Measurements from ENCODE around the gene NACAD. TPM values are rescaled to one million over a fixed set of nuclear protein-coding genes. Genes with fewer than 3 reads are reported as not detected.
"Not testable (repeated sequence)": the region's sequence is repeated elsewhere in the genome, so short reads cannot be mapped to it uniquely, and the experiment has no call there.

Gene NACAD
- total RNA-seq, 1 experiment from 2014 or later: not detected

- no peak overlapping the region for H2AFZ ChIP-seq (ENCODE audit: low read length)
- no peak overlapping the region for H3K4me3 ChIP-seq (ENCODE audit: low read length)
- H3K4me2 ChIP-seq (ENCODE audit: low read depth, low read length, poor library complexity, severe bottlenecking): no peak overlapping the region
- H3K27ac ChIP-seq (ENCODE audit: low read length): no peak overlapping the region
- H4K20me1 ChIP-seq (ENCODE audit: insufficient read depth, low read depth, low read length): peaks cover 14% of the 10 kb centered on the region; the same call in 1 of the 2 replicates
- peaks cover 78% of the 10 kb centered on the region for H3K79me2 ChIP-seq (ENCODE audit: low read length)
- H3K9ac ChIP-seq (ENCODE audit: low read length): no peak overlapping the region
- no peaks in the 10 kb centered on the region for H3K4me1 ChIP-seq (ENCODE audit: low read length)
- H3K36me3 ChIP-seq (ENCODE audit: insufficient read depth, low read length): peaks cover 21% of the 10 kb centered on the region; the same call in 1 of the 2 replicates
- no peaks in the 10 kb centered on the region for H3K9me3 ChIP-seq (ENCODE audit: low read length)
- no peak for DNase-seq
- H3K27me3 ChIP-seq (ENCODE audit: low read length): no peaks in the 10 kb centered on the region
- H3K9me2 ChIP-seq (replicated peaks; ENCODE audit: insufficient read depth, low read length): no peaks in the 10 kb centered on the region
Observed at GRCh38 chr7:45036317-45036716, 52.5 kb downstream of the NACAD start.

- H2AFZ ChIP-seq (ENCODE audit: low read length): no peak overlapping the region
- no peak overlapping the region for H3K4me3 ChIP-seq (ENCODE audit: low read length)
- H4K20me1 ChIP-seq (ENCODE audit: insufficient read depth, low read depth, low read length): peaks cover 14% of the 10 kb centered on the region; the same call in 1 of the 2 replicates
- H3K9me3 ChIP-seq (ENCODE audit: low read length): no peaks in the 10 kb centered on the region
- H3K36me3 ChIP-seq (ENCODE audit: insufficient read depth, low read length): peaks cover 19% of the 10 kb centered on the region; the same call in 1 of the 2 replicates
- H3K79me2 ChIP-seq (ENCODE audit: low read length): peaks cover 77% of the 10 kb centered on the region
- no peaks in the 10 kb centered on the region for H3K27me3 ChIP-seq (ENCODE audit: low read length)
- H3K4me2 ChIP-seq (ENCODE audit: low read depth, low read length, poor library complexity, severe bottlenecking): no peak overlapping the region
- DNase-seq: no peak
- H3K9ac ChIP-seq (ENCODE audit: low read length): no peak overlapping the region
- H3K27ac ChIP-seq (ENCODE audit: low read length): no peak overlapping the region
- no peaks in the 10 kb centered on the region for H3K4me1 ChIP-seq (ENCODE audit: low read length)
- H3K9me2 ChIP-seq (replicated peaks; ENCODE audit: insufficient read depth, low read length): no peaks in the 10 kb centered on the region
Observed at GRCh38 chr7:45035893-45036292, 52.9 kb downstream of the NACAD start.

- Histone ChIP-seq H3K9me2 (replicated peaks; ENCODE audit: insufficient read depth, low read length) (no peaks in the 10 kb centered on the region), H3K9ac (ENCODE audit: low read length) (no peak overlapping the region), H3K4me1 (ENCODE audit: low read length) (no peaks in the 10 kb centered on the region), H3K36me3 (ENCODE audit: insufficient read depth, low read length) (peaks cover 19% of the 10 kb centered on the region; the same call in 1 of the 2 replicates), H3K79me2 (ENCODE audit: low read length) (peaks cover 82% of the 10 kb centered on the region), H3K9me3 (ENCODE audit: low read length) (no peaks in the 10 kb centered on the region), H3K4me2 (ENCODE audit: low read depth, low read length, poor library complexity, severe bottlenecking) (no peak overlapping the region), H3K4me3 (ENCODE audit: low read length) (no peak overlapping the region), H2AFZ (ENCODE audit: low read length) (no peak overlapping the region), H3K27me3 (ENCODE audit: low read length) (no peaks in the 10 kb centered on the region), H3K27ac (ENCODE audit: low read length) (no peak overlapping the region), H4K20me1 (ENCODE audit: insufficient read depth, low read depth, low read length) (peaks cover 14% of the 10 kb centered on the region; the same call in 1 of the 2 replicates)
- DNase-seq: no peak
Observed at GRCh38 chr7:45035371-45035770, 53.4 kb downstream of the NACAD start.

- not testable (repeated sequence) for H2AFZ ChIP-seq (ENCODE audit: low read length); H3K4me1 ChIP-seq (ENCODE audit: low read length); H3K9me2 ChIP-seq (replicated peaks; ENCODE audit: insufficient read depth, low read length); H3K4me3 ChIP-seq (ENCODE audit: low read length); H3K27ac ChIP-seq (ENCODE audit: low read length); DNase-seq; H3K4me2 ChIP-seq (ENCODE audit: low read depth, low read length, poor library complexity, severe bottlenecking); H3K9me3 ChIP-seq (ENCODE audit: low read length); H3K27me3 ChIP-seq (ENCODE audit: low read length); H3K9ac ChIP-seq (ENCODE audit: low read length)
- peaks cover 88% of the 10 kb centered on the region for H3K79me2 ChIP-seq (ENCODE audit: low read length)
- H4K20me1 ChIP-seq (ENCODE audit: insufficient read depth, low read depth, low read length): peaks cover 14% of the 10 kb centered on the region; the same call in 1 of the 2 replicates
- H3K36me3 ChIP-seq (ENCODE audit: insufficient read depth, low read length): peaks cover 26% of the 10 kb centered on the region; the same call in 1 of the 2 replicates
Observed at GRCh38 chr7:45034710-45035109, 54.1 kb downstream of the NACAD start.

- Histone ChIP-seq H3K36me3 (ENCODE audit: insufficient read depth, low read length) (peaks cover 27% of the 10 kb centered on the region), H3K27ac (ENCODE audit: low read length) (no peak overlapping the region), H4K20me1 (ENCODE audit: insufficient read depth, low read depth, low read length) (peaks cover 14% of the 10 kb centered on the region; the same call in 1 of the 2 replicates)
Observed at GRCh38 chr7:45033931-45034290, 54.9 kb downstream of the NACAD start.

GRCh38 chr7:45033261-45033930, 55.4 kb downstream of the NACAD start:
- Histone ChIP-seq H3K4me1 (ENCODE audit: low read length) (no peaks in the 10 kb centered on the region), H3K79me2 (ENCODE audit: low read length) (peaks cover 90% of the 10 kb centered on the region), H3K9me3 (ENCODE audit: low read length) (no peaks in the 10 kb centered on the region), H3K27ac (ENCODE audit: low read length) (no peak overlapping the region), H3K4me3 (ENCODE audit: low read length) (no peak overlapping the region), H3K4me2 (ENCODE audit: low read depth, low read length, poor library complexity, severe bottlenecking) (no peak overlapping the region), H3K9ac (ENCODE audit: low read length) (no peak overlapping the region), H2AFZ (ENCODE audit: low read length) (no peak overlapping the region), H3K27me3 (ENCODE audit: low read length) (no peaks in the 10 kb centered on the region), H3K9me2 (replicated peaks; ENCODE audit: insufficient read depth, low read length) (no peaks in the 10 kb centered on the region), H4K20me1 (ENCODE audit: insufficient read depth, low read depth, low read length) (peaks cover 13% of the 10 kb centered on the region; the same call in 1 of the 2 replicates), H3K36me3 (ENCODE audit: insufficient read depth, low read length) (peaks cover 27% of the 10 kb centered on the region)
- DNase-seq: no peak

More at GRCh38 chr7:45033931-45034290, 54.9 kb downstream of the NACAD start:
- Histone ChIP-seq H3K27me3 (ENCODE audit: low read length) (no peaks in the 10 kb centered on the region), H3K79me2 (ENCODE audit: low read length) (peaks cover 90% of the 10 kb centered on the region), H3K4me3 (ENCODE audit: low read length) (no peak overlapping the region), H3K9me3 (ENCODE audit: low read length) (no peaks in the 10 kb centered on the region), H3K9me2 (replicated peaks; ENCODE audit: insufficient read depth, low read length) (no peaks in the 10 kb centered on the region), H2AFZ (ENCODE audit: low read length) (no peak overlapping the region), H3K4me1 (ENCODE audit: low read length) (no peaks in the 10 kb centered on the region), H3K4me2 (ENCODE audit: low read depth, low read length, poor library complexity, severe bottlenecking) (no peak overlapping the region), H3K9ac (ENCODE audit: low read length) (no peak overlapping the region)
- no peak for DNase-seq

- DNase-seq: no peak
- Histone ChIP-seq H2AFZ (ENCODE audit: low read length) (no peak overlapping the region), H3K4me1 (ENCODE audit: low read length) (peaks cover 7% of the 10 kb centered on the region), H3K4me2 (ENCODE audit: low read depth, low read length, poor library complexity, severe bottlenecking) (no peak overlapping the region), H3K79me2 (ENCODE audit: low read length) (peaks cover 90% of the 10 kb centered on the region), H3K27ac (ENCODE audit: low read length) (no peak overlapping the region), H3K4me3 (ENCODE audit: low read length) (no peak overlapping the region), H3K36me3 (ENCODE audit: insufficient read depth, low read length) (peaks cover 27% of the 10 kb centered on the region), H4K20me1 (ENCODE audit: insufficient read depth, low read depth, low read length) (peaks cover 3% of the 10 kb centered on the region; the same call in 1 of the 2 replicates), H3K9ac (ENCODE audit: low read length) (no peak overlapping the region), H3K9me3 (ENCODE audit: low read length) (no peaks in the 10 kb centered on the region), H3K9me2 (replicated peaks; ENCODE audit: insufficient read depth, low read length) (no peaks in the 10 kb centered on the region), H3K27me3 (ENCODE audit: low read length) (no peaks in the 10 kb centered on the region)
Observed at GRCh38 chr7:45032421-45032820, 56.3 kb downstream of the NACAD start.

GRCh38 chr7:45031829-45032228, 56.9 kb downstream of the NACAD start:
- no peak for DNase-seq
- Histone ChIP-seq H3K4me1 (ENCODE audit: low read length) (peaks cover 13% of the 10 kb centered on the region), H3K79me2 (ENCODE audit: low read length) (peaks cover 90% of the 10 kb centered on the region), H3K27ac (ENCODE audit: low read length) (no peak overlapping the region), H3K4me3 (ENCODE audit: low read length) (no peak overlapping the region), H2AFZ (ENCODE audit: low read length) (no peak overlapping the region), H3K9me3 (ENCODE audit: low read length) (no peaks in the 10 kb centered on the region), H3K9ac (ENCODE audit: low read length) (no peak overlapping the region), H4K20me1 (ENCODE audit: insufficient read depth, low read depth, low read length) (peaks cover 3% of the 10 kb centered on the region; the same call in 1 of the 2 replicates), H3K4me2 (ENCODE audit: low read depth, low read length, poor library complexity, severe bottlenecking) (no peak overlapping the region), H3K27me3 (ENCODE audit: low read length) (no peaks in the 10 kb centered on the region), H3K9me2 (replicated peaks; ENCODE audit: insufficient read depth, low read length) (no peaks in the 10 kb centered on the region), H3K36me3 (ENCODE audit: insufficient read depth, low read length) (peaks cover 31% of the 10 kb centered on the region)

All from Karpas-422 (cell line).